ENCODE measurements around the gene CXCR4.

CXCR4 gene

GRCh38 chr2:136085453-136086209 is 32.3 kb downstream of the CXCR4 start:
- no peaks in the 10 kb centered on the region for H3K36me3 ChIP-seq (ENCODE audit: insufficient read depth, low read length)
- no peaks in the 10 kb centered on the region for H4K20me1 ChIP-seq (ENCODE audit: insufficient read depth, low read length, poor library complexity, severe bottlenecking)
- H3F3A ChIP-seq (ENCODE audit: low read depth), result no peaks in the 10 kb centered on the region
- peak overlapping the region; percentile 49 for H3K9ac ChIP-seq (ENCODE audit: low read depth, low read length, poor library complexity, severe bottlenecking)
- H3K4me3 ChIP-seq (ENCODE audit: low read length, poor library complexity, severe bottlenecking), result no peak overlapping the region
- TF ChIP-seq EZH2phosphoT487 (IDR thresholded peaks at IDR 0.05; ENCODE audit: borderline replicate concordance), result no peak
- no peak for TF ChIP-seq CTCF (conservative IDR thresholded peaks at IDR 0.05; ENCODE audit: low read length)
- no peaks in the 10 kb centered on the region for H3K79me2 ChIP-seq (ENCODE audit: insufficient read depth, low read length)
- peaks cover 15% of the 10 kb centered on the region for H3K4me1 ChIP-seq (ENCODE audit: insufficient read depth, low read length, poor library complexity, severe bottlenecking)
- peak overlapping the region; percentile 36 for H3K4me2 ChIP-seq (ENCODE audit: low read depth, low read length, poor library complexity, severe bottlenecking)
- H3K27me3 ChIP-seq (ENCODE audit: insufficient read depth, low read length, poor library complexity, severe bottlenecking), result no peaks in the 10 kb centered on the region
- 0 out of 2 replicates have a peak overlapping the region, but pooled peaks have one; percentile 56 for H2AFZ ChIP-seq (ENCODE audit: low read length)
- no peaks in the 10 kb centered on the region for H3K9me3 ChIP-seq (ENCODE audit: insufficient read depth, low read depth, low read length)
- H3K9me2 ChIP-seq (replicated peaks; ENCODE audit: low read depth, low read length), result no peaks in the 10 kb centered on the region

GRCh38 chr2:136081582-136082210 is 36.3 kb downstream of the CXCR4 start:
- no peaks in the 10 kb centered on the region for H3F3A ChIP-seq (ENCODE audit: low read depth)
- no peaks in the 10 kb centered on the region for H4K20me1 ChIP-seq (ENCODE audit: insufficient read depth, low read length, poor library complexity, severe bottlenecking)
- H3K4me3 ChIP-seq (ENCODE audit: low read length, poor library complexity, severe bottlenecking), result no peak overlapping the region
- H3K36me3 ChIP-seq (ENCODE audit: insufficient read depth, low read length), result no peaks in the 10 kb centered on the region
- no peak overlapping the region for H2AFZ ChIP-seq (ENCODE audit: low read length)
- H3K79me2 ChIP-seq (ENCODE audit: insufficient read depth, low read length), result no peaks in the 10 kb centered on the region
- TF ChIP-seq CTCF (conservative IDR thresholded peaks at IDR 0.05; ENCODE audit: low read length), result no peak
- no peak for TF ChIP-seq EZH2phosphoT487 (IDR thresholded peaks at IDR 0.05; ENCODE audit: borderline replicate concordance)
- H3K9ac ChIP-seq (ENCODE audit: low read depth, low read length, poor library complexity, severe bottlenecking), result no peak overlapping the region
- no peaks in the 10 kb centered on the region for H3K9me2 ChIP-seq (replicated peaks; ENCODE audit: low read depth, low read length)
- no peak overlapping the region for H3K4me2 ChIP-seq (ENCODE audit: low read depth, low read length, poor library complexity, severe bottlenecking)
- H3K27me3 ChIP-seq (ENCODE audit: insufficient read depth, low read length, poor library complexity, severe bottlenecking), result no peaks in the 10 kb centered on the region
- no peaks in the 10 kb centered on the region for H3K9me3 ChIP-seq (ENCODE audit: insufficient read depth, low read depth, low read length)
- H3K4me1 ChIP-seq (ENCODE audit: insufficient read depth, low read length, poor library complexity, severe bottlenecking), result peaks cover 14% of the 10 kb centered on the region

- H3K9ac ChIP-seq (ENCODE audit: low read depth, low read length, poor library complexity, severe bottlenecking), result no peak overlapping the region
- peaks cover 5% of the 10 kb centered on the region for H3K4me1 ChIP-seq (ENCODE audit: insufficient read depth, low read length, poor library complexity, severe bottlenecking)
- H3K4me3 ChIP-seq (ENCODE audit: low read length, poor library complexity, severe bottlenecking), result no peak overlapping the region
- no peaks in the 10 kb centered on the region for H3F3A ChIP-seq (ENCODE audit: low read depth)
- no peaks in the 10 kb centered on the region for H3K9me2 ChIP-seq (replicated peaks; ENCODE audit: low read depth, low read length)
- no peaks in the 10 kb centered on the region for H3K79me2 ChIP-seq (ENCODE audit: insufficient read depth, low read length)
- no peak overlapping the region for H3K4me2 ChIP-seq (ENCODE audit: low read depth, low read length, poor library complexity, severe bottlenecking)
- no peaks in the 10 kb centered on the region for H3K36me3 ChIP-seq (ENCODE audit: insufficient read depth, low read length)
- H3K9me3 ChIP-seq (ENCODE audit: insufficient read depth, low read depth, low read length), result no peaks in the 10 kb centered on the region
- no peak overlapping the region for H2AFZ ChIP-seq (ENCODE audit: low read length)
- no peaks in the 10 kb centered on the region for H3K27me3 ChIP-seq (ENCODE audit: insufficient read depth, low read length, poor library complexity, severe bottlenecking)
- TF ChIP-seq CTCF (conservative IDR thresholded peaks at IDR 0.05; ENCODE audit: low read length), result no peak
- no peak for TF ChIP-seq EZH2phosphoT487 (IDR thresholded peaks at IDR 0.05; ENCODE audit: borderline replicate concordance)
- H4K20me1 ChIP-seq (ENCODE audit: insufficient read depth, low read length, poor library complexity, severe bottlenecking), result no peaks in the 10 kb centered on the region
These were observed 37.8 kb downstream of the CXCR4 start for GRCh38 chr2:136080114-136080513.

All from Loucy (cell line).